Endothelial cell of umbilical vein (primary cell): ENCODE data around the gene FIBCD1. TPM values are rescaled to one million over a fixed set of nuclear protein-coding genes. Genes with fewer than 3 reads are reported as not detected.

Experiments
- BruUV-seq: library from RNA; stranded (reverse); fragments of 400-500 nt; replicated peaks from 2 replicates; lab custom pipeline; 2021; lab: Mats Ljungman, UMichigan
- CTCF ChIA-PET: fragments of 300-600, 350-600 bp; sonication (Branson Sonifier 250); formaldehyde crosslinking; loops from one replicate; lab custom pipeline; 2021; ENCODE audit warnings: antibody characterized with exemption, inconsistent platforms; lab: Charles Lee
- POLR2A ChIA-PET: fragments of 300-600, 350-600 bp; sonication (Branson Sonifier 250); formaldehyde crosslinking; loops from one replicate; lab custom pipeline; 2021; ENCODE audit warnings: antibody characterized with exemption, inconsistent platforms; lab: Charles Lee
- DNase-seq: peaks from one replicate; pipeline ENCODE4 v3.0.0-alpha.2; 2011; ENCODE audit warnings: low read depth, low spot score
- FAIRE-seq: peaks from 2 replicates; lab custom pipeline; 2011; peaks lifted over from hg19 to GRCh38; lab: Jason Lieb, UNC
- H2AFZ ChIP-seq: 2 replicates; pipeline ENCODE4 v1.6.0; 2012; ENCODE audit warnings: low read depth, low read length, control low read depth, inconsistent platforms
- H3K27ac ChIP-seq: 2 replicates; pipeline ENCODE4 v1.5.1; 2011; ENCODE audit warnings: low read depth, mild to moderate bottlenecking, control low read depth, low read length, moderate library complexity; ENCODE audit not compliant: insufficient read depth
- H3K27me3 ChIP-seq, 2 experiments: 2 replicates each; pipeline versions ENCODE4 v1.6.0 to v1.6.1; 2011; ENCODE audit warnings: low read length in 2 of 2, mixed read lengths in 1 of 2; ENCODE audit not compliant: control insufficient read depth in 2 of 2, insufficient read depth in 2 of 2
- H3K36me3 ChIP-seq, 2 experiments: 2 replicates in 1 of 2; 3 replicates in 1 of 2; pipeline ENCODE4 v1.5.1; 2011; ENCODE audit warnings: low read length in 2 of 2, mild to moderate bottlenecking in 1 of 2, moderate library complexity in 1 of 2; ENCODE audit not compliant: control insufficient read depth in 2 of 2, insufficient read depth in 2 of 2; ENCODE audit errors: extremely low read depth in 1 of 2
- H3K4me1 ChIP-seq: 3 replicates; pipeline ENCODE4 v1.5.1; 2011; ENCODE audit warnings: mild to moderate bottlenecking, low read length; ENCODE audit not compliant: control insufficient read depth, insufficient read depth; ENCODE audit errors: extremely low read depth
- H3K4me2 ChIP-seq: 2 replicates; pipeline ENCODE4 v1.6.1; 2011; ENCODE audit warnings: low read length, control low read depth, mixed read lengths; ENCODE audit not compliant: insufficient read depth
- H3K4me3 ChIP-seq, 3 experiments: fragments of 200-600 bp in 1 of 3; sonication (generic), shearing (Covaris generic) in 1 of 3; replicated peaks in 1 of 3; 2 replicates each; pipeline ENCODE4 v1.5.1; 2011 to 2016; ENCODE audit warnings: control low read depth in 3 of 3, low read length in 3 of 3, mild to moderate bottlenecking in 2 of 3, inconsistent platforms in 1 of 3, low read depth in 1 of 3, moderate library complexity in 1 of 3; ENCODE audit not compliant: insufficient read depth in 1 of 3
- H3K79me2 ChIP-seq: 2 replicates; pipeline ENCODE4 v1.6.0; 2012; ENCODE audit warnings: low read length, inconsistent platforms; ENCODE audit not compliant: control insufficient read depth, insufficient read depth
- H3K9ac ChIP-seq: replicated peaks from 2 replicates; pipeline ENCODE3; 2011; ENCODE audit warnings: low read length, control low read depth; ENCODE audit not compliant: insufficient read depth; ENCODE audit errors: extremely low read depth
- H3K9me1 ChIP-seq: replicated peaks from 3 replicates; pipeline ENCODE4 v1.6.0; 2011; ENCODE audit warnings: mild to moderate bottlenecking, low read length; ENCODE audit not compliant: control insufficient read depth, insufficient read depth; ENCODE audit errors: extremely low read depth
- H3K9me3 ChIP-seq: replicated peaks from 2 replicates; pipeline ENCODE4 v1.5.1; 2012; ENCODE audit warnings: low read length, inconsistent platforms; ENCODE audit not compliant: control insufficient read depth, insufficient read depth
- H4K20me1 ChIP-seq: replicated peaks from 2 replicates; pipeline ENCODE3; 2011; ENCODE audit warnings: mild to moderate bottlenecking, low read length; ENCODE audit not compliant: control insufficient read depth, insufficient read depth; ENCODE audit errors: extremely low read depth
- EZH2 ChIP-seq: IDR thresholded peaks from 2 replicates; pipeline ENCODE4 v1.6.1; 2012; ENCODE audit warnings: borderline replicate concordance, low read depth, mild to moderate bottlenecking, moderate library complexity, low read length, inconsistent platforms; ENCODE audit not compliant: severe bottlenecking
- FOS ChIP-seq: IDR thresholded peaks from 2 replicates; pipeline ENCODE4 v1.6.1; 2011; ENCODE audit warnings: mild to moderate bottlenecking, low read length, moderate library complexity, borderline replicate concordance; ENCODE audit not compliant: insufficient read depth
- JUN ChIP-seq: IDR thresholded peaks from 2 replicates; pipeline ENCODE4 v1.6.1; 2011; ENCODE audit warnings: borderline replicate concordance, low read depth; ENCODE audit not compliant: insufficient read length, insufficient read depth
- POLR2A ChIP-seq: IDR thresholded peaks from 2 replicates; pipeline ENCODE4 v1.6.1; 2012; ENCODE audit warnings: low read depth, mild to moderate bottlenecking, control low read depth, low read length
- POLR2AphosphoS5 ChIP-seq: IDR thresholded peaks from 2 replicates; pipeline ENCODE4 v1.6.1; 2012; ENCODE audit warnings: low read depth, mild to moderate bottlenecking, control low read depth, low read length, moderate library complexity; ENCODE audit not compliant: insufficient read depth
- dilution Hi-C: fragments of 300-500 bp; cut with MboI; formaldehyde crosslinking; loops from one replicate; pipeline ENCODE4 v1.15.0; 2019; ENCODE audit warnings: low sequenced_read_pairs; ENCODE audit not compliant: extremely low pct_ligation_motif_present
- intact Hi-C: fragments of 100-400 bp; cut with micrococcal nuclease; formaldehyde crosslinking; loops from one replicate; pipeline ENCODE4 v1.10.0; 2022
- polyA plus RNA-seq, 4 experiments: library from polyadenylated mRNA; depleted of rRNA in 3 of 4; stranded (reverse) in 3 of 4; unstranded in 1 of 4; fragments of >200 nt; gene quantifications; 2 replicates each; pipeline versions ENCODE4 v1.2.1 to v1.2.3, GENCODE V29; 2011 to 2012; ENCODE audit warnings: missing spikeins in 1 of 4
- total RNA-seq: library from RNA; stranded (reverse); gene quantifications from 2 replicates; pipeline ENCODE4 v1.2.3, GENCODE V29; 2021
- TF ChIP-seq, protein P1 (sequence below), 2 donors: IDR thresholded peaks; 1 replicate in 1 of 2; 2 replicates in 1 of 2; pipeline ENCODE4 v1.5.1; 2011; ENCODE audit warnings: low read length in 2 of 2, mild to moderate bottlenecking in 2 of 2, moderate library complexity in 2 of 2, control low read depth in 1 of 2, inconsistent platforms in 1 of 2, low read depth in 1 of 2; ENCODE audit not compliant: insufficient read depth in 1 of 2; ENCODE audit errors: extremely low read depth in 1 of 2
- TF ChIP-seq, protein P2 (sequence below): IDR thresholded peaks from 2 replicates; pipeline ENCODE4 v1.6.1; 2011; ENCODE audit not compliant: insufficient read depth, insufficient read length

FIBCD1 gene
- total and polyA plus RNA-seq, 2 donors (not counting 3 experiments of a cell fraction or from before 2014, with no cell fraction given), result 0.14 TPM; not detected in 1

- Histone ChIP-seq H3K9me3 (no peaks in the 10 kb centered on the region), H3K27me3 (peaks cover 0 to 6% of the 10 kb centered on the region in 2 experiments), H3K4me3 (no peak overlapping the region), H3K4me2 (no peak overlapping the region), H3K36me3 (no peaks in the 10 kb centered on the region), H3K9ac (no peak overlapping the region), H4K20me1 (no peaks in the 10 kb centered on the region), H3K79me2 (no peaks in the 10 kb centered on the region), H3K27ac (no peak overlapping the region), H3K4me1 (no peaks in the 10 kb centered on the region), H2AFZ (no peak overlapping the region), H3K9me1 (no peaks in the 10 kb centered on the region)
- dilution Hi-C loops (no loop called here), intact Hi-C loops (no loop called here)
- ChIA-PET CTCF (interaction anchor here (0.7 to 2.2 kb wide), 6 partner anchors 8 to 273 kb away, joined by 3 to 7 read pairs (median 4); no protein-coding TSS in a partner anchor), POLR2A (interaction anchor here (0.6 kb wide), 1 partner anchor 10 kb away, joined by 3 read pairs; no protein-coding TSS in a partner anchor)
- DNase-seq (no peak), FAIRE-seq (no peak)
- TF ChIP-seq POLR2AphosphoS5, result no peak
- TF ChIP-seq POLR2A, result no peak
- TF ChIP-seq FOS, result no peak
- TF ChIP-seq, protein P1, sequence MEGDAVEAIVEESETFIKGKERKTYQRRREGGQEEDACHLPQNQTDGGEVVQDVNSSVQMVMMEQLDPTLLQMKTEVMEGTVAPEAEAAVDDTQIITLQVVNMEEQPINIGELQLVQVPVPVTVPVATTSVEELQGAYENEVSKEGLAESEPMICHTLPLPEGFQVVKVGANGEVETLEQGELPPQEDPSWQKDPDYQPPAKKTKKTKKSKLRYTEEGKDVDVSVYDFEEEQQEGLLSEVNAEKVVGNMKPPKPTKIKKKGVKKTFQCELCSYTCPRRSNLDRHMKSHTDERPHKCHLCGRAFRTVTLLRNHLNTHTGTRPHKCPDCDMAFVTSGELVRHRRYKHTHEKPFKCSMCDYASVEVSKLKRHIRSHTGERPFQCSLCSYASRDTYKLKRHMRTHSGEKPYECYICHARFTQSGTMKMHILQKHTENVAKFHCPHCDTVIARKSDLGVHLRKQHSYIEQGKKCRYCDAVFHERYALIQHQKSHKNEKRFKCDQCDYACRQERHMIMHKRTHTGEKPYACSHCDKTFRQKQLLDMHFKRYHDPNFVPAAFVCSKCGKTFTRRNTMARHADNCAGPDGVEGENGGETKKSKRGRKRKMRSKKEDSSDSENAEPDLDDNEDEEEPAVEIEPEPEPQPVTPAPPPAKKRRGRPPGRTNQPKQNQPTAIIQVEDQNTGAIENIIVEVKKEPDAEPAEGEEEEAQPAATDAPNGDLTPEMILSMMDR (IDR thresholded peaks at IDR 0.05; ENCODE audit: extremely low read depth in 1 of 2, insufficient read depth in 1 of 2, low read depth in 1 of 2, low read length in 2 of 2), result no peak
- TF ChIP-seq, protein P2, sequence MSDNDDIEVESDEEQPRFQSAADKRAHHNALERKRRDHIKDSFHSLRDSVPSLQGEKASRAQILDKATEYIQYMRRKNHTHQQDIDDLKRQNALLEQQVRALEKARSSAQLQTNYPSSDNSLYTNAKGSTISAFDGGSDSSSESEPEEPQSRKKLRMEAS, result no peak
- TF ChIP-seq EZH2, result no peak
- TF ChIP-seq JUN, result no peak
- BruUV-seq, result no TSS peak
These were observed 34.7 kb upstream of the FIBCD1 start for GRCh38 chr9:130973686-130974281.
